Amniotic epithelial cell (primary cell): Measurements from ENCODE around the gene LRRC32.

ENCODE experiments used
- DNase-seq: peaks from one replicate; pipeline ENCODE4 v3.0.0-alpha.2; 2010; ENCODE audit warnings: low read depth

Gene LRRC32

GRCh38 chr11:76699451-76700091 is 29.0 kb upstream of the LRRC32 start:
- no peak for DNase-seq

- DNase-seq, result peak; percentile 30
Observed at GRCh38 chr11:76698321-76699043, 27.9 kb upstream of the LRRC32 start.

GRCh38 chr11:76696756-76697155 is 26.2 kb upstream of the LRRC32 start:
- no peak for DNase-seq

GRCh38 chr11:76695771-76696170 is 25.2 kb upstream of the LRRC32 start:
- DNase-seq, result no peak

GRCh38 chr11:76695133-76695532 is 24.6 kb upstream of the LRRC32 start:
- DNase-seq, result no peak

GRCh38 chr11:76694664-76695063 is 24.1 kb upstream of the LRRC32 start:
- peak; percentile 90 for DNase-seq

- DNase-seq, result no peak
Observed at GRCh38 chr11:76693806-76694205, 23.3 kb upstream of the LRRC32 start.

GRCh38 chr11:76692956-76693355 is 22.4 kb upstream of the LRRC32 start:
- DNase-seq, result no peak

- no peak for DNase-seq
Observed at GRCh38 chr11:76691655-76692054, 21.1 kb upstream of the LRRC32 start.

- DNase-seq, result peak; percentile 95
Observed at GRCh38 chr11:76690736-76691135, 20.2 kb upstream of the LRRC32 start.

GRCh38 chr11:76689313-76690260 is 19.0 kb upstream of the LRRC32 start:
- DNase-seq, result no peak

GRCh38 chr11:76688146-76688545 is 17.6 kb upstream of the LRRC32 start:
- no peak for DNase-seq

GRCh38 chr11:76686261-76687079 is 15.9 kb upstream of the LRRC32 start:
- no peak for DNase-seq

- no peak for DNase-seq
Observed at GRCh38 chr11:76685831-76686230, 15.3 kb upstream of the LRRC32 start.

GRCh38 chr11:76685237-76685636 is 14.7 kb upstream of the LRRC32 start:
- no peak for DNase-seq

- no peak for DNase-seq
Observed at GRCh38 chr11:76684516-76684915, 14.0 kb upstream of the LRRC32 start.

GRCh38 chr11:76683161-76684095 is 12.9 kb upstream of the LRRC32 start:
- DNase-seq, result no peak

GRCh38 chr11:76682684-76683083 is 12.1 kb upstream of the LRRC32 start:
- DNase-seq, result no peak

- no peak for DNase-seq
Observed at GRCh38 chr11:76682106-76682505, 11.6 kb upstream of the LRRC32 start.
